OCI-LY7 (cell line): ENCODE measurements around the gene DMD. TPM values are rescaled to one million over a fixed set of nuclear protein-coding genes. Genes with fewer than 3 reads are reported as not detected.

Source experiments
- BruUV-seq: library from RNA; stranded (reverse); fragments of 400-500 nt; replicated peaks from 2 replicates; lab custom pipeline; 2021; lab: Mats Ljungman, UMichigan
- CTCF ChIA-PET: fragments of 300-600 bp; sonication (Branson Sonifier 250); formaldehyde crosslinking; loops from one replicate; lab custom pipeline; 2022; ENCODE audit warnings: antibody characterized with exemption; ENCODE audit not compliant: unreplicated experiment; lab: Charles Lee
- POLR2A ChIA-PET: fragments of 300-600 bp; sonication (Branson Sonifier 250); formaldehyde crosslinking; loops from one replicate; lab custom pipeline; 2022; ENCODE audit warnings: antibody characterized with exemption; lab: Charles Lee
- DNase-seq: peaks from one replicate; pipeline ENCODE4 v3.0.0-alpha.2; 2015; ENCODE audit warnings: low spot score
- H2AFZ ChIP-seq: fragments of 200-600 bp; sonication (generic), shearing (Covaris generic); 2 replicates; pipeline ENCODE4 v1.6.1; 2014; ENCODE audit warnings: mild to moderate bottlenecking, antibody characterized with exemption, low read length, moderate library complexity
- H3K27ac ChIP-seq: fragments of 200-600 bp; sonication (generic); 2 replicates; pipeline ENCODE4 v1.5.1; 2014; ENCODE audit warnings: mixed run types, low read depth, mild to moderate bottlenecking, moderate library complexity, low read length, inconsistent platforms; ENCODE audit not compliant: poor library complexity, severe bottlenecking
- H3K36me3 ChIP-seq: fragments of 200-600 bp; sonication (generic); 2 replicates; pipeline ENCODE4 v1.6.1; 2014; ENCODE audit warnings: mild to moderate bottlenecking, antibody characterized with exemption, low read length, moderate library complexity, mixed read lengths; ENCODE audit not compliant: insufficient read depth
- H3K4me1 ChIP-seq: fragments of 200-600 bp; sonication (generic); 2 replicates; pipeline ENCODE4 v1.5.1; 2014; ENCODE audit warnings: mild to moderate bottlenecking, low read length; ENCODE audit not compliant: insufficient read depth, poor library complexity, severe bottlenecking
- H3K4me2 ChIP-seq: fragments of 200-600 bp; sonication (generic); 2 replicates; pipeline ENCODE4 v1.6.1; 2014; ENCODE audit warnings: mild to moderate bottlenecking, low read length
- H3K4me3 ChIP-seq: fragments of 200-600 bp; sonication (generic); 2 replicates; pipeline ENCODE4 v1.5.1; 2014; ENCODE audit warnings: mild to moderate bottlenecking, low read depth, low read length; ENCODE audit not compliant: poor library complexity, severe bottlenecking
- H3K79me2 ChIP-seq: fragments of 200-600 bp; sonication (generic); 2 replicates; pipeline ENCODE4 v1.6.1; 2016; ENCODE audit warnings: low read depth, mild to moderate bottlenecking, low read length, moderate library complexity, mixed read lengths; ENCODE audit not compliant: insufficient read depth
- H3K9me2 ChIP-seq: fragments of 200-600 bp; sonication (generic); 2 replicates; pipeline ENCODE4 v1.6.1; 2016; ENCODE audit warnings: mild to moderate bottlenecking, low read length, mixed read lengths; ENCODE audit not compliant: insufficient read depth
- H3K9me3 ChIP-seq: fragments of 200-600 bp; sonication (generic); 2 replicates; pipeline ENCODE4 v1.6.1; 2014; ENCODE audit warnings: mild to moderate bottlenecking, mixed run types, low read length, mixed read lengths
- H4K20me1 ChIP-seq: fragments of 200-600 bp; sonication (generic); 2 replicates; pipeline ENCODE4 v1.6.1; 2014; ENCODE audit warnings: mild to moderate bottlenecking, antibody characterized with exemption, low read length, moderate library complexity, mixed read lengths; ENCODE audit not compliant: insufficient read depth
- EZH2phosphoT487 ChIP-seq: fragments of 200-600 bp; sonication (generic); IDR thresholded peaks from 2 replicates; pipeline ENCODE4 v1.6.1; 2018; ENCODE audit warnings: low read depth, borderline replicate concordance, mild to moderate bottlenecking, mixed run types, antibody characterized with exemption, low read length, moderate library complexity, mixed read lengths
- intact Hi-C: fragments of 100-400 bp; cut with micrococcal nuclease; formaldehyde crosslinking; loops from one replicate; pipeline ENCODE4 v1.10.0; 2022; ENCODE audit not compliant: unreplicated experiment
- total RNA-seq, 2 experiments: library from RNA; depleted of rRNA in 1 of 2; stranded (reverse); fragments of >200 nt in 1 of 2; shearing (Covaris generic) in 1 of 2; gene quantifications; 2 replicates each; pipeline ENCODE4 v1.2.3, GENCODE V29; 2014 to 2022
- TF ChIP-seq, protein P1 (sequence below): fragments of 200-600 bp; sonication (generic); conservative IDR thresholded peaks from 2 replicates; pipeline ENCODE4 v1.5.1; 2014; ENCODE audit warnings: mild to moderate bottlenecking, antibody characterized with exemption, low read length, moderate library complexity, mixed read lengths

Gene DMD
- total RNA-seq, 2 experiments from 2014 or later = 20.5 to 61.4 TPM

DNA sequence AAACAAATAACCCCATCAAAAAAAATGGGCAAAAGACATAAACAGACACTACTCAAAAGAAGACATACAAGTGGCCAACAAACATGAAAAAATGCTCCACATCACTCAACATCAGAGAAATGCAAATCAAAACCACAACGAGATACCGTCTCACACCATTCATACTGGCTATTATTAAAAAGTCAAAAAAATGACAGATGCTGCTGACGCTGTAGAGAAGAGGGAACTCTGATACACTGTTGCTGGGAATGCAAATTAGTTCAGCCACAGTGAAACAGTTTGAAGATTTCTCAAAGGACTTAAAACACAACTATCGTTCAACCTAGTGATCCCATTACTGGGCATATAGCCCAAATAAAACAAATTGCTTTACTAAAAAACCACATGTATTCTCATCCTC lies 1468.3 kb downstream of the DMD start:
- H4K20me1 ChIP-seq = no peaks in the 10 kb centered on the region
- ChIA-PET POLR2A (no interaction called here), CTCF (no interaction called here)
- DNase-seq = no peak
- no peak overlapping the region for H3K27ac ChIP-seq
- BruUV-seq = no TSS peak
- TF ChIP-seq, protein P1, sequence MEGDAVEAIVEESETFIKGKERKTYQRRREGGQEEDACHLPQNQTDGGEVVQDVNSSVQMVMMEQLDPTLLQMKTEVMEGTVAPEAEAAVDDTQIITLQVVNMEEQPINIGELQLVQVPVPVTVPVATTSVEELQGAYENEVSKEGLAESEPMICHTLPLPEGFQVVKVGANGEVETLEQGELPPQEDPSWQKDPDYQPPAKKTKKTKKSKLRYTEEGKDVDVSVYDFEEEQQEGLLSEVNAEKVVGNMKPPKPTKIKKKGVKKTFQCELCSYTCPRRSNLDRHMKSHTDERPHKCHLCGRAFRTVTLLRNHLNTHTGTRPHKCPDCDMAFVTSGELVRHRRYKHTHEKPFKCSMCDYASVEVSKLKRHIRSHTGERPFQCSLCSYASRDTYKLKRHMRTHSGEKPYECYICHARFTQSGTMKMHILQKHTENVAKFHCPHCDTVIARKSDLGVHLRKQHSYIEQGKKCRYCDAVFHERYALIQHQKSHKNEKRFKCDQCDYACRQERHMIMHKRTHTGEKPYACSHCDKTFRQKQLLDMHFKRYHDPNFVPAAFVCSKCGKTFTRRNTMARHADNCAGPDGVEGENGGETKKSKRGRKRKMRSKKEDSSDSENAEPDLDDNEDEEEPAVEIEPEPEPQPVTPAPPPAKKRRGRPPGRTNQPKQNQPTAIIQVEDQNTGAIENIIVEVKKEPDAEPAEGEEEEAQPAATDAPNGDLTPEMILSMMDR = no peak
- no peak for TF ChIP-seq EZH2phosphoT487
- no peaks in the 10 kb centered on the region for H3K79me2 ChIP-seq
- no peaks in the 10 kb centered on the region for H3K4me1 ChIP-seq
- H3K9me2 ChIP-seq = no peaks in the 10 kb centered on the region
- intact Hi-C loops = no loop called here
- H3K4me2 ChIP-seq = no peak overlapping the region
- no peaks in the 10 kb centered on the region for H3K9me3 ChIP-seq
- H3K4me3 ChIP-seq = no peak overlapping the region
- H2AFZ ChIP-seq = no peak overlapping the region
- H3K36me3 ChIP-seq = no peaks in the 10 kb centered on the region

DNA sequence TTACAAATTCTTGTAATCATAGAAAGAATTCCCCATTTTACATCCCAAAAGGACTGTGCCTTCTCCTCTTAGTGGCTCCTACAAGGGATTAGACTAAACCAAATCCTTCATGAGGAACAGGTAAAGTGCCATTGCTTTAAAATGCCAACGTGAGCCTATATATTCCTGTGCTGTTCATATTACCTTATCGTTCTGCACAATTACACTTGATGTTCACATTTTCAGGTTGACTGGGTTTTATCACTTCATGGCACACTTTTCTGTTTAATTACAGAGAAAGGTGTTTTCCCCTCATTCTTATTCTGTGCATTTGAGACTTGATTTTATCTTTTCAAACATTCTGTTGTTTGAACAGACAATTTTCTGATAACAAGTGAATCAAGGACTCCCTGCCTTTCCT lies 1493.9 kb downstream of the DMD start:
- TF ChIP-seq EZH2phosphoT487 = no peak
- TF ChIP-seq, protein P1 = no peak
- Histone ChIP-seq H3K79me2 (no peaks in the 10 kb centered on the region), H3K4me3 (no peak overlapping the region), H3K9me3 (no peaks in the 10 kb centered on the region), H3K9me2 (no peaks in the 10 kb centered on the region), H3K36me3 (no peaks in the 10 kb centered on the region), H3K4me1 (no peaks in the 10 kb centered on the region), H4K20me1 (no peaks in the 10 kb centered on the region), H3K27ac (no peak overlapping the region), H2AFZ (no peak overlapping the region), H3K4me2 (no peak overlapping the region)
- no TSS peak for BruUV-seq
- intact Hi-C loops = no loop called here
- DNase-seq = no peak
- ChIA-PET POLR2A (no interaction called here), CTCF (no interaction called here)

DNA sequence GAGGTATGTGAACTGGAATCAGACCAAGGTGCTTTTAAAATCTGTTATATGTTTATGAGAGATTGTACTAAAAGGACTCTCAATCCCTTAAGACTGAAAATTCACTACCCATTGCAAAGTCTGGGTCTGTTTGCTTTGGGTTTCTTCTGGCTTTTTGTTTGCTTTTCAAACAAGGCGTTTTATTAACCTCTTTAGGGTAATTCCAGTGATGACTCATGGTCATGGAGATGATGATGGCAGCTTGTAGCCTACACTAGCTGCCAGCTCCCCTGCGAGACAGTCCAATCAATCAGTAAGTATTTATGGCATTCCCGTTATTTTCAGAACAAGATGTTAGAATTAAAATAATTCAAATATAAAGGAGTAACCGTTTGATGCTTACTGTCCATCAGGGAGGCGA lies 1495.7 kb downstream of the DMD start:
- TF ChIP-seq EZH2phosphoT487 = no peak
- TF ChIP-seq, protein P1 = no peak
- Histone ChIP-seq H3K27ac (no peak overlapping the region), H3K9me3 (no peaks in the 10 kb centered on the region), H2AFZ (no peak overlapping the region), H3K79me2 (no peaks in the 10 kb centered on the region), H3K4me3 (no peak overlapping the region), H3K4me2 (no peak overlapping the region), H3K9me2 (no peaks in the 10 kb centered on the region), H3K4me1 (no peaks in the 10 kb centered on the region), H4K20me1 (no peaks in the 10 kb centered on the region), H3K36me3 (no peaks in the 10 kb centered on the region)
- no peak for DNase-seq
- CTCF ChIA-PET = no interaction called here
- POLR2A ChIA-PET = no interaction called here
- BruUV-seq = no TSS peak
- intact Hi-C loops = no loop called here
